CD4-positive, alpha-beta memory T cell (primary cell): ENCODE data around the gene CUEDC2. TPM values are rescaled to one million over a fixed set of nuclear protein-coding genes. Genes with fewer than 3 reads are reported as not detected.

Experiments used
- CTCF ChIA-PET: fragments of 350-600 bp; sonication (Branson Sonifier 250); formaldehyde crosslinking; loops from one replicate; lab custom pipeline; 2021; ENCODE audit warnings: inconsistent platforms; ENCODE audit not compliant: partially characterized antibody; lab: Charles Lee
- POLR2A ChIA-PET: fragments of 350-600 bp; sonication (Branson Sonifier 250); formaldehyde crosslinking; loops from one replicate; lab custom pipeline; 2021; ENCODE audit not compliant: partially characterized antibody; lab: Charles Lee
- DNase-seq, 5 donors: peaks; one replicate each; pipeline versions ENCODE4 v3.0.0 to v3.0.0-alpha.2; 2020 to 2022; ENCODE audit warnings: mixed read lengths in 1 of 5
- H3K27ac ChIP-seq: one replicate; pipeline ENCODE4 v1.7.0; 2013; ENCODE audit warnings: low read depth, low read length
- H3K27me3 ChIP-seq: 2 replicates; pipeline ENCODE4 v1.7.0; 2013; ENCODE audit warnings: mild to moderate bottlenecking, low read length, moderate library complexity; ENCODE audit not compliant: insufficient read depth
- H3K36me3 ChIP-seq: 2 replicates; pipeline ENCODE4 v1.7.0; 2013; ENCODE audit warnings: mild to moderate bottlenecking, low read length, moderate library complexity; ENCODE audit not compliant: insufficient read depth
- H3K4me1 ChIP-seq: 2 replicates; pipeline ENCODE4 v1.7.0; 2013; ENCODE audit warnings: mild to moderate bottlenecking, low read length, moderate library complexity; ENCODE audit not compliant: insufficient read depth
- H3K4me3 ChIP-seq, 2 donors: one replicate each; pipeline ENCODE4 v1.7.0; 2013; ENCODE audit warnings: low read length in 2 of 2, mild to moderate bottlenecking in 1 of 2
- H3K9me3 ChIP-seq, 2 donors: one replicate each; pipeline ENCODE4 v1.7.0; 2013; ENCODE audit warnings: low read length in 2 of 2, control low read depth in 1 of 2; ENCODE audit not compliant: control insufficient read depth in 1 of 2
- H3K27ac Mint-ChIP-seq, 7 donors: one replicate each; pipeline ENCODE4 v1.8.0; 2020 to 2021; ENCODE audit warnings: mixed read lengths in 7 of 7, mild to moderate bottlenecking in 6 of 7, inconsistent platforms in 3 of 7, moderate library complexity in 3 of 7
- H3K27me3 Mint-ChIP-seq, 2 donors: one replicate each; pipeline ENCODE4 v1.8.0; 2020 to 2021; ENCODE audit warnings: mixed read lengths in 2 of 2
- H3K36me3 Mint-ChIP-seq, 2 donors: one replicate each; pipeline ENCODE4 v1.8.0; 2020 to 2021; ENCODE audit warnings: mixed read lengths in 2 of 2, inconsistent platforms in 1 of 2, mild to moderate bottlenecking in 1 of 2
- H3K4me1 Mint-ChIP-seq, 4 donors: one replicate each; pipeline ENCODE4 v1.8.0; 2020 to 2021; ENCODE audit warnings: mixed read lengths in 4 of 4, mild to moderate bottlenecking in 1 of 4
- H3K4me3 Mint-ChIP-seq, 8 donors: one replicate each; pipeline ENCODE4 v1.8.0; 2020 to 2021; ENCODE audit warnings: mixed read lengths in 8 of 8, mild to moderate bottlenecking in 7 of 8, moderate library complexity in 6 of 8, inconsistent platforms in 3 of 8
- H3K9me3 Mint-ChIP-seq, 8 donors: one replicate each; pipeline ENCODE4 v1.8.0; 2020 to 2021; ENCODE audit warnings: mixed read lengths in 8 of 8, mild to moderate bottlenecking in 5 of 8, inconsistent platforms in 3 of 8, moderate library complexity in 1 of 8
- intact Hi-C: fragments of 100-400 bp; cut with micrococcal nuclease; formaldehyde crosslinking; loops from one replicate; pipeline ENCODE4 v1.15.1; 2023
- polyA plus RNA-seq, 2 donors: library from polyadenylated mRNA; unstranded; fragments of 300-500 nt; fragmentation: Illumina TruSeq; gene quantifications; one replicate each; pipeline ENCODE4 v1.2.3, GENCODE V29; 2021
- total RNA-seq, 2 experiments: library from RNA; stranded (reverse); gene quantifications; one replicate each; pipeline ENCODE4 v1.2.3, GENCODE V29; 2021

Gene CUEDC2
- total and polyA plus RNA-seq, 4 experiments from 2014 or later = 27.2 to 57.5 (median 41.4) TPM

DNA sequence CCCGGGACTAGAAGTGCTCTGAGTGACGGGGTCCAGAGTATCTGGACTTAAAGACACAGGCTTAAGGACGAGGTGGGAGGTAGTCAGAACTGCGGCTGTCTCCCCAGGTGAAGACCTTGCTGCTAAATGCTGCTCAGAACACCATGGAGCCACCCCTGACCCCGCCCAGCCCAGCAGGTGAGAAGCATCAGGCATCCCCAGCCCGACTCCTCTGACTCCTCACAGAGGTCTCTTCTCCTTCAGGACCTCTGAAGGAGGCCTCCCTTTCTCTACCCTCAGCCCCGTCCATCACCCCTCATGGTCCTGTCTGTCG is 31.1 kb downstream of the CUEDC2 start:
- peak overlapping the region in 3 of 7 donors; percentile 12 to 77 (median 56) for H3K27ac Mint-ChIP-seq
- intact Hi-C loops = no loop called here
- H3K27ac ChIP-seq = no peak overlapping the region
- ChIA-PET CTCF (interaction anchor here (1.2 to 10.3 kb wide), 5 partner anchors 8 to 171 kb away, joined by 3 to 88 read pairs (median 6); partner anchors contain the start of gene FBXL15), POLR2A (interaction anchor here (4.9 kb wide), 1 partner anchor 50 kb away, joined by 41 read pairs; the partner anchor contains the start of gene C10orf95)
- H3K9me3 ChIP-seq = no peaks in the 10 kb centered on the region
- peaks cover 0 to 2% of the 10 kb centered on the region in 2 donors for H3K27me3 Mint-ChIP-seq
- H3K4me3 ChIP-seq = no peak overlapping the region
- H3K9me3 Mint-ChIP-seq = peaks cover 0 to 2% (median 0%) of the 10 kb centered on the region in 8 donors
- H3K4me1 Mint-ChIP-seq = peaks cover 19 to 63% (median 28%) of the 10 kb centered on the region in 4 donors
- peaks cover 38% of the 10 kb centered on the region for H3K36me3 ChIP-seq
- H3K4me1 ChIP-seq = peaks cover 38% of the 10 kb centered on the region
- no peaks in the 10 kb centered on the region for H3K27me3 ChIP-seq
- H3K4me3 Mint-ChIP-seq = peak overlapping the region in 2 of 8 donors; percentile 9 to 25
- no peak for DNase-seq
- H3K36me3 Mint-ChIP-seq = peaks cover 7 to 51% of the 10 kb centered on the region in 2 donors

DNA sequence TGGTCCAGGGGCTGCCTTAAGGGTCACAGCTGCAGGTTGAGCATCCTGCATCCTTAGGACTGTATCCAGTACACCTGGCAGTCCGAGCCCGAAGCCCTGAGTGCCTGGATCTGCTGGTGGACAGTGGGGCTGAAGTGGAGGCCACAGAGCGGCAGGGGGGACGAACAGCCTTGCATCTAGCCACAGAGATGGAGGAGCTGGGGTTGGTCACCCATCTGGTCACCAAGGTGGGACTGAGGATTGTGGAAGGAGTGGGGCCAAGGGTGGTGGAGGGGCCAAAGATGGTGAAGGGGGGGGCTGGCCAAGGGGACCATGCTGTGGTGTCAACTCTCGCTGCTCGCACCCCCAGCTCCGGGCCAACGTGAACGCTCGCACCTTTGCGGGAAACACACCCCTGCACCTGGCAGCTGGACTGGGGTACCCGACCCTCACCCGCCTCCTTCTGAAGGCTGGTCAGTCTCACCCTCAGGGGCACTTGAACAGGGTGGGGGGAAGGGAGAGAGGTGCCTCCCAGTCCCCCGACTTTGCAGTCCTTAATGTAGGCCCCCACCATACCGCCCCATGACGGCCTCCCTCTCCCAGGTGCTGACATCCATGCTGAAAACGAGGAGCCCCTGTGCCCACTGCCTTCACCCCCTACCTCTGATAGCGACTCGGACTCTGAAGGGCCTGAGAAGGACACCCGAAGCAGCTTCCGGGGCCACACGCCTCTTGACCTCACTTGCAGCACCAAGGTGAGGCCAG is 31.6 kb downstream of the CUEDC2 start:
- Histone ChIP-seq H3K36me3 (peaks cover 38% of the 10 kb centered on the region), H3K27me3 (no peaks in the 10 kb centered on the region), H3K9me3 (no peaks in the 10 kb centered on the region), H3K4me1 (peaks cover 43% of the 10 kb centered on the region), H3K4me3 (no peak overlapping the region), H3K27ac (no peak overlapping the region)
- peaks cover 0 to 2% (median 0%) of the 10 kb centered on the region in 8 donors for H3K9me3 Mint-ChIP-seq
- peak overlapping the region in 1 of 8 donors; percentile 17 for H3K4me3 Mint-ChIP-seq
- peaks cover 7 to 52% of the 10 kb centered on the region in 2 donors for H3K36me3 Mint-ChIP-seq
- H3K4me1 Mint-ChIP-seq = peaks cover 19 to 63% (median 31%) of the 10 kb centered on the region in 4 donors
- DNase-seq = peak in 1 of 5 donors; percentile 40
- no peaks in the 10 kb centered on the region for H3K27me3 Mint-ChIP-seq
- POLR2A ChIA-PET = interaction anchor here (1.1 to 8.3 kb wide), 7 partner anchors 8 to 170 kb away, joined by 5 to 122 read pairs (median 18); partner anchors contain the start of genes C10orf95, CUEDC2 and FBXL15
- intact Hi-C loops = no loop called here
- peak overlapping the region in 5 of 7 donors; percentile 36 to 100 (median 57) for H3K27ac Mint-ChIP-seq
- CTCF ChIA-PET = interaction anchor here (0.7 to 10.3 kb wide), 13 partner anchors 12 to 174 kb away, joined by 3 to 88 read pairs (median 6); partner anchors contain the start of genes ELOVL3 and FBXL15

DNA sequence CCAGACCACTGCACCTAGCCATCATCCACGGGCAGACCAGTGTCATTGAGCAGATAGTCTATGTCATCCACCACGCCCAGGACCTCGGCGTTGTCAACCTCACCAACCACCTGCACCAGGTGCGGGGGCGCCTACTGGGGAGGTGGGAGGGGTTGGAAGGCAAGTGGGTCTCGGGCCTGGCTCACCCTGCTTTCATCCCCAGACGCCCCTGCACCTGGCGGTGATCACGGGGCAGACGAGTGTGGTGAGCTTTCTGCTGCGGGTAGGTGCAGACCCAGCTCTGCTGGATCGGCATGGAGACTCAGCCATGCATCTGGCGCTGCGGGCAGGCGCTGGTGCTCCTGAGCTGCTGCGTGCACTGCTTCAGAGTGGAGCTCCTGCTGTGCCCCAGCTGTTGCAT is 32.3 kb downstream of the CUEDC2 start:
- H3K4me3 ChIP-seq = peak overlapping the region in 1 of 2 donors; percentile 49
- peak overlapping the region; percentile 83 to 100 (median 91) for H3K27ac Mint-ChIP-seq
- peaks cover 0 to 2% (median 0%) of the 10 kb centered on the region in 8 donors for H3K9me3 Mint-ChIP-seq
- H3K27me3 ChIP-seq = no peaks in the 10 kb centered on the region
- CTCF ChIA-PET = interaction anchor here (0.7 to 10.3 kb wide), 26 partner anchors 9 to 261 kb away, joined by 3 to 88 read pairs (median 4); partner anchors contain the start of genes ACTR1A, C10orf95, ELOVL3 and FBXL15
- H3K4me1 Mint-ChIP-seq = peaks cover 19 to 65% (median 32%) of the 10 kb centered on the region in 4 donors
- H3K27me3 Mint-ChIP-seq = no peaks in the 10 kb centered on the region
- POLR2A ChIA-PET = interaction anchor here (0.8 to 8.3 kb wide), 12 partner anchors 9 to 246 kb away, joined by 3 to 122 read pairs (median 6); partner anchors contain the start of genes C10orf95, CUEDC2, FBXL15 and GBF1
- no peak for DNase-seq
- no peaks in the 10 kb centered on the region for H3K9me3 ChIP-seq
- peaks cover 38% of the 10 kb centered on the region for H3K36me3 ChIP-seq
- intact Hi-C loops = no loop called here
- H3K4me1 ChIP-seq = peaks cover 44% of the 10 kb centered on the region
- peaks cover 7 to 53% of the 10 kb centered on the region in 2 donors for H3K36me3 Mint-ChIP-seq
- peak overlapping the region in 3 of 8 donors; percentile 65 to 79 (median 75) for H3K4me3 Mint-ChIP-seq
- H3K27ac ChIP-seq = peak overlapping the region; percentile 100

DNA sequence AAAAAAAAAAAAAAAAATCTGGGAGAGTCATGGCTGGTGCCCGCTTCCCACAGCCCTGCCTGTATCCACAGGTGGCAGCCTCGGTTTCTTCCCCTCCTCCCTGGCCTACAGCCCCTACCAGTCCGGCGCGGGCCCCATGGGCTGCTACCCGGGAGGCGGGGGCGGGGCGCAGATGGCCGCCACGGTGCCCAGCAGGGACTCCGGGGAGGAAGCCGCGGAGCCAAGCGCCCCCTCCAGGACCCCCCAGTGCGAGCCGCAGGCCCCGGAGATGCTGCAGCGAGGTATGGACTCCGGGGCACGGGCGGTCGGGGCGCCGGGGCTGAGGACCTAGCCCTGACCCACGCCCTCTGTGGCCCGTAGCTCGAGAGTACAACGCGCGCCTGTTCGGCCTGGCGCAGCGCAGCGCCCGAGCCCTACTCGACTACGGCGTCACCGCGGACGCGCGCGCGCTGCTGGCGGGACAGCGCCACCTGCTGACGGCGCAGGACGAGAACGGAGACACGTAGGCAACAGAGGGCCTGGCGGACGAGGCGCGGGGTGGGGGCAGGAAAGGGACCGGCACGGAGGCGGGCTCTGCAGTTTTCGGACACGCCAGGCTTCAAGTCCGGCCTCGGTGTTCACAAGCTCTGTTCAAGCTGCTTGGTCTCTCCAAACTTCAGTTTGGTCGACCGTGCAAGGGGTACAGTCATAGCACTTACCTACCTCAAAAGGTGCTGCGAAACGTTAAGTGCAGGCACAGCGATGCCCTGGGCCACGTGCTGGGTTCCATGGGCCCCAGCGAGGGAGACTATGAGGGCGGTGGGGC is 33.0 kb downstream of the CUEDC2 start:
- CTCF ChIA-PET = interaction anchor here (0.6 to 10.3 kb wide), 36 partner anchors 8 to 287 kb away, joined by 3 to 88 read pairs (median 4); partner anchors contain the start of genes ACTR1A, C10orf95, CUEDC2 and ELOVL3
- peak; percentile 86 to 90 (median 87) for DNase-seq
- Histone ChIP-seq H3K9me3 (no peaks in the 10 kb centered on the region), H3K36me3 (peaks cover 38% of the 10 kb centered on the region), H3K4me1 (peaks cover 44% of the 10 kb centered on the region), H3K27ac (peak overlapping the region; percentile 100), H3K4me3 (peak overlapping the region in 1 of 2 donors; percentile 49), H3K27me3 (no peaks in the 10 kb centered on the region)
- Mint-ChIP-seq H3K4me1 (peaks cover 19 to 68% (median 32%) of the 10 kb centered on the region in 4 donors), H3K27ac (peak overlapping the region; percentile 89 to 100 (median 100)), H3K27me3 (no peaks in the 10 kb centered on the region), H3K36me3 (peaks cover 7 to 59% of the 10 kb centered on the region in 2 donors), H3K4me3 (peak overlapping the region; percentile 53 to 81 (median 74)), H3K9me3 (peaks cover 0 to 2% (median 0%) of the 10 kb centered on the region in 8 donors)
- POLR2A ChIA-PET = interaction anchor here (0.8 to 8.3 kb wide), 16 partner anchors 10 to 247 kb away, joined by 3 to 122 read pairs (median 6); partner anchors contain the start of genes ACTR1A, C10orf95, CUEDC2 and FBXL15
- intact Hi-C loops = loop anchor here (1.0 to 5.0 kb wide), 5 partner anchors 22 to 518 kb away; partner anchors contain the start of gene CNNM2

DNA sequence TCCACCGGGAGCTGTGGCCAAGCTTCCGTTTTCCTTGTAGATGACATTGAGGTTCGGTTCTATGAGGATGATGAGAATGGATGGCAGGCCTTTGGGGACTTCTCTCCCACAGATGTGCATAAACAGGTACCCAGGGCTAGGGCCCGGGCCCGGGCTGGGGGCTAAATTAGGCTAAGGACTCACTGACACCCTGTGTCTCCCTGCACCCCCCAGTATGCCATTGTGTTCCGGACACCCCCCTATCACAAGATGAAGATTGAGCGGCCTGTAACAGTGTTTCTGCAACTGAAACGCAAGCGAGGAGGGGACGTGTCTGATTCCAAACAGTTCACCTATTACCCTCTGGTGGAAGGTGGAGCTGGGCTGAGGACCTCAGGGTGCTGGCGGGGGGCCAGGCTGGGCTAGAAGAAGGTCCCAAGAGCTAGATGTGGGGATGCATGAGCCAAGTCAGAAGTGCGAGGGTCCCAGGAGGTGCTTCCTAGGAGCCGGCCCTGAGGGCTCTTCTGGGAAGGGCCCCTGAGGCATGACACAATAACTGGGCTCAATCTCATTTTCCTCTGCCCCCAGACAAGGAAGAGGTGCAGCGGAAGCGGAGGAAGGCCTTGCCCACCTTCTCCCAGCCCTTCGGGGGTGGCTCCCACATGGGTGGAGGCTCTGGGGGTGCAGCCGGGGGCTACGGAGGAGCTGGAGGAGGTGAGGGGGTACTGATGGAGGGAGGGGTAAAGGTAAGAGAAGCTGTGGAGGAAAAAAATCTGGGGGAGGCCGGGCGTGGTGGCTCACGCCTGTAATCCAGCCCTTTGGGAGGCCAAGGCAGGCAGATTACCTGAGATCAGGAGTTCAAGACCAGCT is 34.0 kb downstream of the CUEDC2 start:
- ChIA-PET POLR2A (interaction anchor here (0.8 to 8.3 kb wide), 11 partner anchors 17 to 229 kb away, joined by 3 to 122 read pairs (median 6); partner anchors contain the start of genes ACTR1A, C10orf95, CUEDC2 and FBXL15), CTCF (interaction anchor here (0.8 to 10.3 kb wide), 23 partner anchors 11 to 263 kb away, joined by 3 to 88 read pairs (median 6); partner anchors contain the start of genes ACTR1A, C10orf95, CUEDC2 and FBXL15)
- Mint-ChIP-seq H3K9me3 (peaks cover 0 to 2% (median 0%) of the 10 kb centered on the region in 8 donors), H3K4me3 (peak overlapping the region; percentile 51 to 81 (median 66)), H3K27me3 (no peaks in the 10 kb centered on the region), H3K36me3 (peaks cover 7 to 57% of the 10 kb centered on the region in 2 donors), H3K4me1 (peaks cover 19 to 73% (median 35%) of the 10 kb centered on the region in 4 donors), H3K27ac (peak overlapping the region; percentile 93 to 100 (median 100))
- peak in 1 of 5 donors; percentile 41 for DNase-seq
- Histone ChIP-seq H3K36me3 (peaks cover 38% of the 10 kb centered on the region), H3K9me3 (no peaks in the 10 kb centered on the region), H3K27me3 (no peaks in the 10 kb centered on the region), H3K27ac (peak overlapping the region; percentile 100), H3K4me3 (no peak overlapping the region), H3K4me1 (peaks cover 48% of the 10 kb centered on the region)
- intact Hi-C loops = loop anchor here (1.0 to 5.0 kb wide), 5 partner anchors 23 to 519 kb away; partner anchors contain the start of gene CNNM2
